Colon (tissue), 2 donors: ENCODE measurements around the gene ADM5.
A peak's percentile ranks its signal among the peaks of the same experiment; 100 is the strongest.

Source experiments
- FAIRE-seq: peaks from 2 replicates; lab custom pipeline; 2012; peaks lifted over from hg19 to GRCh38; lab: Jason Lieb, UNC
- donor health status: control.
- donor health status: control.

The ADM5 gene

GRCh38 chr19:49689133-49690078 is at the start of gene ADM5:
Gene ADM5 (plus strand): TSS chr19:49689594. CDS start chr19:49689838, 244 bp downstream.
- no peak for FAIRE-seq

GRCh38 chr19:49640113-49640898 is 49.1 kb upstream of the ADM5 start, which contains the start of gene RRAS:
Gene RRAS (minus strand): TSS chr19:49640143. CDS start chr19:49640098, 45 bp downstream.
- FAIRE-seq: peak; percentile 94

GRCh38 chr19:49641688-49642491 is 47.5 kb upstream of the ADM5 start, which contains the start of gene SCAF1:
Gene SCAF1 (plus strand): TSS chr19:49642209. CDS start chr19:49645027, 2,818 bp downstream.
- FAIRE-seq: peak; percentile 53

- FAIRE-seq: no peak
Measured at GRCh38 chr19:49642492-49643035, 46.8 kb upstream of the ADM5 start.

GRCh38 chr19:49643466-49643865 is 45.9 kb upstream of the ADM5 start:
- FAIRE-seq: no peak

GRCh38 chr19:49645592-49645991 is 43.8 kb upstream of the ADM5 start:
- no peak for FAIRE-seq

GRCh38 chr19:49645995-49646394 is 43.4 kb upstream of the ADM5 start:
- FAIRE-seq: no peak

GRCh38 chr19:49646586-49646985 is 42.8 kb upstream of the ADM5 start:
- FAIRE-seq: no peak

- FAIRE-seq: no peak
Measured at GRCh38 chr19:49651029-49651819, 38.2 kb upstream of the ADM5 start.

GRCh38 chr19:49651820-49652550 is 37.4 kb upstream of the ADM5 start:
- FAIRE-seq: no peak

- FAIRE-seq: no peak
Measured at GRCh38 chr19:49652551-49653465, 36.6 kb upstream of the ADM5 start.

GRCh38 chr19:49653466-49653806 is 36.0 kb upstream of the ADM5 start:
- FAIRE-seq: no peak

GRCh38 chr19:49654581-49654980 is 34.8 kb upstream of the ADM5 start:
- no peak for FAIRE-seq

- FAIRE-seq: no peak
Measured at GRCh38 chr19:49655570-49656455, 33.6 kb upstream of the ADM5 start.

- no peak for FAIRE-seq
Measured at GRCh38 chr19:49656456-49657109, 32.8 kb upstream of the ADM5 start.

- FAIRE-seq: no peak
Measured at GRCh38 chr19:49657493-49658138, 31.8 kb upstream of the ADM5 start.

- FAIRE-seq: no peak
Measured at GRCh38 chr19:49658139-49658517, 31.3 kb upstream of the ADM5 start.
